HG03095 (cell line): ENCODE data around the gene NOXO1.
A peak's percentile ranks its signal among the peaks of the same experiment; 100 is the strongest.

Experiments
- ATAC-seq: cut with Tn5 transposase; IDR thresholded peaks from one replicate; pipeline ENCODE4 v1.9.1; 2021; ENCODE audit warnings: moderate library complexity; ENCODE audit not compliant: unreplicated experiment

The NOXO1 gene

DNA sequence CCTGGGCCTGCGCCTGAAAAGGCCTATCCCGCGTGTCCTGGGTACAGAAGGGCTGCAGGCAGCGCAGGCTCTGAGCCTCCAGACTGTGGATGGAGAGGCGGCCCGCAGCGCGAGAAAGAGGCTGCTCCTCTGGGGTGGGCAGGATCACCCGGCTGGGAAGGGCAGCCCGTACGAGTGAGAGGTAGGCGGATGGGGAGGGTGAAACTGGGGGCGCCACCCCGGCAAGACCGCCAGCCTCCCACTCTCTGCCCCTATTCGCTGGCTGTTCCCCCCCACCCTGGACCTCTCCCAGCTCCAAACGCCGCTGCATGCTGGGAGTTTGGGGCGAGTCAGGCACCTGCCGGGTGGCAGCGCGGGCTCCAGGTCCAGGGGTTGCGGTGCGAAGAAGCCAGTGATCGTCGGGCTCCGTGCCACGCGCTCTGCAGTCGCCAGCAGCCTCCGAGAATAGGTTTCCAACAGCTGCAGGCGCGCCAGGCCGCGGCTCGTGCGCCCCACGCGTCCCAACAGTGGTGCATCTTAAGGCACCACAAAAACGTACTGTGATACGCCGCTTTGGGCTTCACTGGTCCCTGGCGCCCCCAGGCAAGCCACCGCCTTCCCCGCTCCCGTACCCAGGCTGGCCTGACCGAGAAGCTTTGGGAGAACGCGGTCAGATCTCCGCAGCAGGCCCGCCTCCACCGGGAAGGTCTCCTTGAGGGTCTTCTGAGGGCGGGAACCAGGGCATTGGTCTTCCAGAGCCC is 1.1 kb downstream of the NOXO1 start:
- ATAC-seq: no peak

DNA sequence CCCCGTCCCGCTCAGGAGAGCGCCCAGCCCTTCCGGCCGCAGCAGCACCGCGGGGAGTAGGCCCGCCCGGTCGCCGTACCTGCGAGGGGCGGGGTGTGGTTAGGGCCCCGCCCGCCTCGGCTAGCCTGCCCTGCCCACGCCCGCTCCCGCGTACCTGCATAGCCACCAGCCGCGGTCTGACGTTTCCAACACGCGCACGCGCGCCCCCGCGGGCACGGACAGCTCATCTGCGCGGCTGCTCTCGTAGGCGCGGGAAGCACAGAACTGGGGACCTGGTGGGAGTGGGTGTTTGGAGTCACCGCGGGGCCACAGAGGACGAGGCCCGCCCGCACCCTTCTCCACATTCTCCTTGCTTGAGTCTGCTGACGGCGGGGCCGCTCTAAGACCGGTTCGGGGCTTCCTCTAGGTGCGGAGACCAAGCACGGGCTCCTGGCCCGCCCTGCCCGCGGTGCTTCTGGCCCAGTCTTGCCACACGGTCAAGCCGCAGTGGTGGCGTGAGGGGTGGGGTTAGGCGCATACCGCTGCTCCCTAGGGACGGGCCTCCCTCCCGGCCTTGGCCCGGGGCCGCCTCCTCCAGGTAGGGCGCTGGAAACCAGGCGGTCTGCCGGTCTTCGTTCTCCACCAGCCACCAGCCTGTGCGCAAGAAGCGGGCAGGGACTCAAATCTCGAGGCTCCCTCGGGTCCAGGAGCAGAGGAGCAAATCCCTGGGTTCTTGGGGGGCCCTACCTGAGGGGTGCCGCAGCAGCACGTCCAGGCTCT is 1.8 kb downstream of the NOXO1 start:
- no peak for ATAC-seq

GRCh38 chr16:1978476-1979120 is 2.7 kb downstream of the NOXO1 start:
- no peak for ATAC-seq

GRCh38 chr16:1977875-1978268 is 3.4 kb downstream of the NOXO1 start:
- no peak for ATAC-seq

GRCh38 chr16:1976951-1977874 is 4.1 kb downstream of the NOXO1 start:
- no peak for ATAC-seq

DNA sequence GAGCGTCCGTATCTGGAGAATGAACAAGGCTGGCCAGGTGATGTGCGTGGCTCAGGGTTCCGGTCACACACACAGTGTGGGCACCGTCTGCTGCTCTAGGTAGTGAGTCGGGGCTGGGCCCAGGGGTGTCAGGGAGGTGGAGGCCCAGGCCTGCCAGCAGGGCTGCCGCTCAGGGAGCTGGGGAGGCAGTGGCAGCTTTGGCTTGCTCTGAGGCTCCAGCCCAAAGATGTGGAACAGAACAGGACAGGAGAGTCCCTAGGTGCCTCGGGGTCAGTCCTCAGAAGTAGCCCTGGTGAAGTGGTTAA is 5.1 kb downstream of the NOXO1 start:
- no peak for ATAC-seq

GRCh38 chr16:1975432-1976215 is 5.6 kb downstream of the NOXO1 start:
- no peak for ATAC-seq

- no peak for ATAC-seq
Observed at GRCh38 chr16:1974157-1975070, 6.9 kb downstream of the NOXO1 start.

DNA sequence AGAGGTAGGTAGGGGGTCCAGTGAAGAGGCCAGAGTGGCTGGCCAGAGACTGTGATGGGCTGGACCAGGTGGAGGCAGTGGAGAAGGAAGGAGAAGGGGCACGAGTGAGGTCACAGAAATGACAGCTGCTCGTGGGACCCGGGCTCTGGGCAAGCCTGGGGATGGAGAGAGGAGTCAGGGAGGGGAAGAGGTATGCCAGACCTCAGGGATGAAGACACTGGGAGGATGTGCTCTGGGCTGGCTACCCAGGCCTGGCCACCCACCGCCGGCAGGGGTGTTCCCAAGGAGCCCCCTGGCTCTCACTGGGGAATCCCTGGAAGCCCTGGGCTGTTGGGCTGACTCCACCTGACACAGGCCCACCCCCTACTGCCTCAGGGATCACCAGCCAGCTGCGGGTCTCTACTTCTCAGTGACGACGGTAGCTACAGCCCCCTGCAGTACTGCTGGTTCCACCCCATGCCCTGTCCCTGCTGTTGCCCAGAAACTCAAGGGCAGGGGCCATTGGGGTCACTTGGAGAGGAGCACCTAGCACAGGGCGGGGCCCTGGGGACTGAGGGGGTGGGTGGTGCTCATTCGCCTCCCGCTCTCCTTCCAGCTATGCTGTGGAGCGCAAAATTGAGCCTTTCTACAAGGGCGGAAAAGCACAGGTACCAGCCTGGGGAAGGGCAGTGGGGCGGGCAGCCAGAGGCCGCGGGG is 7.7 kb downstream of the NOXO1 start:
- ATAC-seq: no peak

DNA sequence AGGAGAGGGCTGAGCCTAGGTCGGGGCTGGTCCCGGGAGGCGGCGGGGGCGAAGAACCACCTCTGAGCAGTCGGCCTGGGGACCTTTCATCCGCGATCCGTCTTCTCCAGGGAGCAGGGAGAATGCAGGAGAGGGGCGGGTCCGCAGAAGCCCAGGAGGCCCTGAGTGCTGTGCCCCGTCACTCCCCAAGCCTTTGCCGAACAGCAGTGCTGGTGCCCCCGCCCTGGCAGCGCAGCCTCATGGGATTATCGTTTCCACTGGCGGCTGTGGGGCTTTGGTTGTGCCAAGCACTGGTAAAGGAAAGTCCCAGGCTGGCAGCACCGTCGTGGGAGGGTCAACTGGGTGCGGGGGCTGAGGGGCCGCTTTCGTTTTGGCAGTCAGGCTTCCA is 8.8 kb downstream of the NOXO1 start:
- no peak for ATAC-seq

DNA sequence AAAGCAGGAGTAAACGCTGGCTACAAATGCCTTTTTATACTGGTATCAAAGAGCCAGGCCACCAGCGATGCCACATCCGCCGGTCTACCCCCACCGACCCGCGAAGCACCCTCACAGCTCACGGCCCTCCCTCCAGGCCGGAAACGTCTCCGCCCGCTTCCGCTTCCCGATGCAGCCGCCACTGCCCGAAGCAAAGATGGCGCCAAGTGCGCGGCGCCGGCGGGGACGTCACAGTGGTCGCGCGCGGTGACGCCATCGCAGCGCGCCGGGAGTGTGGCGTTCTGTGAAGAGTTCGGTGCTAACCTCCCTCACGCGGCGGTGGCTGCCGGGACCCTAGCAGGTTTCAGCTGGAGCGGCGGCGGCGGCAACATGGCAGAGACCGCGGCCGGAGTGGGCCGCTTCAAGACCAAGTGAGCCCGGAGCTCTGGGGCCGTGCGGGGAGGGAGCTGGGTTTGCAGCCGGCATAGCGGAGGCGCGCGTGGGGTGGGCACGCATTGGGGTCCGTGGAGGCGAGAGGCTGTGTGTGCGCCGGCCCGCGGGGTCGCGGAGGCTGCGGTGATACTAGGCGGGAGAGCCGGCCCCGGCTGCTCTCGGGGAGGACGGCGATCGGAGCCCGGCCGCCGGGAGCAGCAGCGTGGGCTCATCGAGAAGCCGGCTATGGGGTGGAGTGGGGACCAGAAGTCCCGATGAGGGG is 9.3 kb downstream of the NOXO1 start, which contains the start of gene TBL3:
TBL3 (plus strand) TSS at position 258 of the 694 bp plus-strand sequence; CDS start at position 370, 112 bp downstream.
- ATAC-seq: peak; percentile 57

- no peak for ATAC-seq
Observed at GRCh38 chr16:1968146-1968953, 12.9 kb downstream of the NOXO1 start.

GRCh38 chr16:1966460-1966859 is 14.8 kb downstream of the NOXO1 start, which contains the start of gene RNF151:
TSS of gene RNF151 (plus strand) at chr16:1966856. CDS start at chr16:1966882, 26 bp downstream.
- ATAC-seq: no peak

GRCh38 chr16:1965396-1966001 is 15.8 kb downstream of the NOXO1 start:
- no peak for ATAC-seq

GRCh38 chr16:1964506-1965395 is 16.5 kb downstream of the NOXO1 start, which contains the start of gene RPS2:
TSS of gene RPS2 (minus strand) at chr16:1964826. CDS start at chr16:1964625, 201 bp downstream.
- peak; percentile 75 for ATAC-seq
